ENCODE results near the gene GABRA6. TPM values are rescaled to one million over a fixed set of nuclear protein-coding genes. Genes with fewer than 3 reads are reported as not detected.

GABRA6 gene
- total RNA-seq, 2 donors from 2014 or later, result not detected

GRCh38 chr5:161744276-161744675 lies 58.8 kb downstream of the GABRA6 start:
- no peak for ATAC-seq
- no peak for DNase-seq
- intact Hi-C loops (cut with DNase I), result no loop called here

- ATAC-seq (no peak), DNase-seq (no peak)
- intact Hi-C loops (cut with DNase I), result no loop called here
Measured at GRCh38 chr5:161745392-161745791, 59.9 kb downstream of the GABRA6 start.

GRCh38 chr5:161751265-161751664 lies 65.7 kb downstream of the GABRA6 start:
- ATAC-seq (no peak), DNase-seq (no peak)
- intact Hi-C loops (cut with DNase I), result no loop called here

Other genes starting within 250 kb of the GABRA6 start
- gene GABRB2, start 139.0 kb upstream of the GABRA6 start, total RNA-seq, result 1 to 10 TPM; 1.4 TPM
- gene GABRA1, start 162.4 kb downstream of the GABRA6 start, total RNA-seq, result not detected

Measured in left cardiac atrium (tissue), 4 donors.